HepG2 (cell line): ENCODE data around the gene SEH1L. TPM values are rescaled to one million over a fixed set of nuclear protein-coding genes. Genes with fewer than 3 reads are reported as not detected.

Experiments used
- ARNT ChIP-seq: fragments of 450-650 bp; IDR thresholded peaks from 2 replicates; pipeline ENCODE4 v1.6.1; 2017
- CBFB ChIP-seq: sonication (generic); formaldehyde crosslinking; IDR thresholded peaks from 2 replicates; pipeline ENCODE4 v1.4.0; 2020; ENCODE audit warnings: missing genetic modification reagents
- FIP1L1 ChIP-seq: fragments of 200-400 bp; formaldehyde crosslinking; IDR thresholded peaks from 2 replicates; pipeline ENCODE4 v1.6.1; 2018; ENCODE audit warnings: low read depth, mild to moderate bottlenecking, low read length, moderate library complexity, borderline replicate concordance; ENCODE audit not compliant: insufficient read depth
- KMT2B ChIP-seq: IDR thresholded peaks from 2 replicates; pipeline ENCODE4 v1.6.1; 2016; ENCODE audit warnings: missing genetic modification reagents, missing compliant biosample characterization
- MTA3 ChIP-seq: sonication (generic); formaldehyde crosslinking; IDR thresholded peaks from 2 replicates; pipeline ENCODE4 v1.4.0; 2020; ENCODE audit warnings: missing genetic modification reagents
- NFE2L2 ChIP-seq: fragments of 150-350 bp; IDR thresholded peaks from 2 replicates; pipeline ENCODE4 v1.6.1; 2014; ENCODE audit warnings: low read length
- PAF1 ChIP-seq: IDR thresholded peaks from 2 replicates; pipeline ENCODE4 v1.6.1; 2016; ENCODE audit warnings: missing genetic modification reagents, missing compliant biosample characterization
- PHF21A ChIP-seq: sonication (generic); formaldehyde crosslinking; IDR thresholded peaks from 2 replicates; pipeline ENCODE4 v1.5.0; 2020; ENCODE audit warnings: mild to moderate bottlenecking, missing genetic modification reagents
- RAD51 ChIP-seq: fragments of 450-650 bp; IDR thresholded peaks from 2 replicates; pipeline ENCODE4 v1.6.1; 2016; ENCODE audit warnings: borderline replicate concordance
- RFXANK ChIP-seq: IDR thresholded peaks from 2 replicates; pipeline ENCODE4 v1.6.1; 2016
- SNAPC5 ChIP-seq: sonication (generic); formaldehyde crosslinking; IDR thresholded peaks from 2 replicates; pipeline ENCODE4 v1.8.1; 2023; ENCODE audit warnings: mild to moderate bottlenecking, missing genetic modification reagents, borderline replicate concordance
- SP1 ChIP-seq, 2 experiments: fragments of 450-650 bp in 1 of 2; sonication (generic) in 1 of 2; formaldehyde crosslinking in 1 of 2; IDR thresholded peaks; 2 replicates each; pipeline versions ENCODE4 v1.4.0 to v1.6.1; 2016 to 2020; ENCODE audit warnings: missing genetic modification reagents in 1 of 2
- SRY ChIP-seq: sonication (generic); formaldehyde crosslinking; IDR thresholded peaks from 2 replicates; pipeline ENCODE4 v1.8.0; 2022; ENCODE audit warnings: mild to moderate bottlenecking, missing genetic modification reagents
- YEATS2 ChIP-seq: sonication (generic); formaldehyde crosslinking; IDR thresholded peaks from 2 replicates; pipeline ENCODE4 v1.4.0; 2020; ENCODE audit warnings: missing genetic modification reagents, borderline replicate concordance
- ZBTB3 ChIP-seq: sonication (generic); formaldehyde crosslinking; IDR thresholded peaks from 2 replicates; pipeline ENCODE4 v1.4.0; 2020; ENCODE audit warnings: low read depth, mild to moderate bottlenecking, moderate library complexity, missing genetic modification reagents, borderline replicate concordance
- ZNF160 ChIP-seq: sonication (generic); formaldehyde crosslinking; IDR thresholded peaks from 2 replicates; pipeline ENCODE4 v1.8.0; 2022; ENCODE audit warnings: mild to moderate bottlenecking, inconsistent platforms, missing genetic modification reagents
- ZNF615 ChIP-seq: sonication (generic); formaldehyde crosslinking; IDR thresholded peaks from 2 replicates; pipeline ENCODE4 v1.5.0; 2020; ENCODE audit warnings: mild to moderate bottlenecking, missing genetic modification reagents, borderline replicate concordance
- ZNF775 ChIP-seq: sonication (generic); formaldehyde crosslinking; IDR thresholded peaks from 2 replicates; pipeline ENCODE4 v1.4.0; 2020; ENCODE audit warnings: missing genetic modification reagents, mild to moderate bottlenecking, moderate library complexity, borderline replicate concordance
- polyA plus RNA-seq, 8 experiments: library from polyadenylated mRNA; depleted of rRNA in 3 of 8; stranded (reverse) in 7 of 8; unstranded in 1 of 8; fragments of >200 nt; fragmentation: Illumina TruSeq in 4 of 8; extraction: Trizol in 4 of 8; gene quantifications; 2 replicates each; pipeline versions ENCODE4 v1.2.1 to v1.2.3, GENCODE V29; 2011 to 2016; ENCODE audit warnings: low read depth in 4 of 8, missing spikeins in 1 of 8, mixed read lengths in 1 of 8; ENCODE audit not compliant: insufficient read depth in 1 of 8
- total RNA-seq, 5 experiments: library from RNA; depleted of rRNA; stranded (reverse); fragments of >200 nt; fragmentation: Illumina TruSeq; extraction: Trizol; gene quantifications; 2 replicates each; pipeline ENCODE4 v1.2.3, GENCODE V29; 2016; ENCODE audit warnings: low read depth in 1 of 5
- TF ChIP-seq, protein P1 (sequence below): sonication (generic); formaldehyde crosslinking; IDR thresholded peaks from 2 replicates; pipeline ENCODE4 v1.4.0; 2020; ENCODE audit warnings: missing genetic modification reagents
- TF ChIP-seq, protein P2 (sequence below): IDR thresholded peaks from 2 replicates; pipeline ENCODE4 v1.6.1; 2018; ENCODE audit warnings: missing genetic modification reagents
- TF ChIP-seq, protein P3 (sequence below): sonication (generic); formaldehyde crosslinking; IDR thresholded peaks from 2 replicates; pipeline ENCODE4 v1.5.0; 2020; ENCODE audit warnings: mild to moderate bottlenecking, missing genetic modification reagents

Gene SEH1L
- total and polyA plus RNA-seq, 2 of the 13 experiments (the other 11 are each of a cell fraction or from before 2014, with no cell fraction given), result 59.6 to 63.5 TPM

DNA sequence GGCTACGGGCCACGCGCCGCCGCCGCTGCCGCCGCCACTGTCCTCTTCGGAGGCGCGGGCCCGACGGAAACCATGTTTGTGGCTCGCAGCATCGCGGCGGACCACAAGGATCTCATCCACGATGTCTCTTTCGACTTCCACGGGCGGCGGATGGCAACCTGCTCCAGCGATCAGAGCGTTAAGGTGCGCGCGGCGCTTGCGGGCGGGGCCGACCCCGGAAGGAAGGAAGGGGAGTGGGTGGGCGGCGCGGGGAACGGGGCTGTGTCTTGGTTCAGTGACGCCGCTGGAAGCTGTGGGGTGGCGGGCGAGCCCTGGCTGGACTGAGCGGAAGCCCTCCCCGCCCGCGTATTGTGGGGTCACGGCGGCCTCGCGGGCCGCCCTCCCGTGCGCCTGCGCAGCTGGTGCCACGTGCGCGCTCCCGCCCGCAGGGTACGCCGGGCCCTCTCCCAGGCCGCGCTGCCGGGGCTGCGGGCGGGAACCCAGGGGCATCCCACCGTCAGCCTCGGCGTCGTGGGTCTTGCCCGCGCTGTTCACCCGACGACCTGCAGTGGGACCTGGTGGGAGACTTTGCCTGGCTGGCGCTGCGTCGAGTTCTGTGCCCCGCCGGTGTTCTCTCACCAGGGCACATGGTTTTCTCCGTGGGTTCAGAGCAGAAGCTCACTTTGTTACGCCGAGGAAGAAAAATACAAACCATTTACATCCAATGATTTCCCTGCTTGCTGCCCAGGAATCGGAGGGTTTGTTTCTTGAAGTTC is 416 bp downstream of the SEH1L start (continued):
- peak; percentile 66 for TF ChIP-seq ZNF615 (CRISPR knock-in tag)
- peak; percentile 98; the same call in 1 of the 2 replicates for TF ChIP-seq SRY (CRISPR knock-in tag)
- TF ChIP-seq, protein P1, sequence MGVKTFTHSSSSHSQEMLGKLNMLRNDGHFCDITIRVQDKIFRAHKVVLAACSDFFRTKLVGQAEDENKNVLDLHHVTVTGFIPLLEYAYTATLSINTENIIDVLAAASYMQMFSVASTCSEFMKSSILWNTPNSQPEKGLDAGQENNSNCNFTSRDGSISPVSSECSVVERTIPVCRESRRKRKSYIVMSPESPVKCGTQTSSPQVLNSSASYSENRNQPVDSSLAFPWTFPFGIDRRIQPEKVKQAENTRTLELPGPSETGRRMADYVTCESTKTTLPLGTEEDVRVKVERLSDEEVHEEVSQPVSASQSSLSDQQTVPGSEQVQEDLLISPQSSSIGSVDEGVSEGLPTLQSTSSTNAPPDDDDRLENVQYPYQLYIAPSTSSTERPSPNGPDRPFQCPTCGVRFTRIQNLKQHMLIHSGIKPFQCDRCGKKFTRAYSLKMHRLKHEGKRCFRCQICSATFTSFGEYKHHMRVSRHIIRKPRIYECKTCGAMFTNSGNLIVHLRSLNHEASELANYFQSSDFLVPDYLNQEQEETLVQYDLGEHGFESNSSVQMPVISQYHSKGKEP (CRISPR knock-in tag), result 0 out of 2 replicates have a peak, but pooled peaks have one; percentile 53
- no peak for TF ChIP-seq ARNT
- peak; percentile 70 for TF ChIP-seq KMT2B
- TF ChIP-seq MTA3 (CRISPR knock-in tag), result 0 out of 2 replicates have a peak, but pooled peaks have one; percentile 57
- TF ChIP-seq, protein P2, sequence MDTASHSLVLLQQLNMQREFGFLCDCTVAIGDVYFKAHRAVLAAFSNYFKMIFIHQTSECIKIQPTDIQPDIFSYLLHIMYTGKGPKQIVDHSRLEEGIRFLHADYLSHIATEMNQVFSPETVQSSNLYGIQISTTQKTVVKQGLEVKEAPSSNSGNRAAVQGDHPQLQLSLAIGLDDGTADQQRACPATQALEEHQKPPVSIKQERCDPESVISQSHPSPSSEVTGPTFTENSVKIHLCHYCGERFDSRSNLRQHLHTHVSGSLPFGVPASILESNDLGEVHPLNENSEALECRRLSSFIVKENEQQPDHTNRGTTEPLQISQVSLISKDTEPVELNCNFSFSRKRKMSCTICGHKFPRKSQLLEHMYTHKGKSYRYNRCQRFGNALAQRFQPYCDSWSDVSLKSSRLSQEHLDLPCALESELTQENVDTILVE (CRISPR knock-in tag), result peak; percentile 81; the same call in 1 of the 2 replicates
- no peak for TF ChIP-seq RAD51
- no peak; the same call in 1 of the 2 replicates for TF ChIP-seq ZBTB3 (CRISPR knock-in tag)
- no peak for TF ChIP-seq ZNF775 (CRISPR knock-in tag)
- no peak for TF ChIP-seq PHF21A
- peak; percentile 85; the same call in 1 of the 2 replicates for TF ChIP-seq ZNF160
- peak; percentile 68; the same call in 1 of the 2 replicates for TF ChIP-seq CBFB (CRISPR knock-in tag)
- TF ChIP-seq PAF1 (CRISPR knock-in tag), result no peak
- peak; percentile 69; the same call in 1 of the 2 replicates for TF ChIP-seq YEATS2 (CRISPR knock-in tag)
- TF ChIP-seq SP1 (IDR thresholded peaks at IDR 0.05), result no peak
- peak; percentile 71 for TF ChIP-seq SP1 (CRISPR knock-in tag; IDR thresholded peaks at IDR 0.05)
- no peak for TF ChIP-seq NFE2L2
- TF ChIP-seq RFXANK (CRISPR knock-in tag), result no peak
- TF ChIP-seq FIP1L1, result no peak
- peak; percentile 95; the same call in 1 of the 2 replicates for TF ChIP-seq SNAPC5 (CRISPR knock-in tag)
- TF ChIP-seq, protein P3, sequence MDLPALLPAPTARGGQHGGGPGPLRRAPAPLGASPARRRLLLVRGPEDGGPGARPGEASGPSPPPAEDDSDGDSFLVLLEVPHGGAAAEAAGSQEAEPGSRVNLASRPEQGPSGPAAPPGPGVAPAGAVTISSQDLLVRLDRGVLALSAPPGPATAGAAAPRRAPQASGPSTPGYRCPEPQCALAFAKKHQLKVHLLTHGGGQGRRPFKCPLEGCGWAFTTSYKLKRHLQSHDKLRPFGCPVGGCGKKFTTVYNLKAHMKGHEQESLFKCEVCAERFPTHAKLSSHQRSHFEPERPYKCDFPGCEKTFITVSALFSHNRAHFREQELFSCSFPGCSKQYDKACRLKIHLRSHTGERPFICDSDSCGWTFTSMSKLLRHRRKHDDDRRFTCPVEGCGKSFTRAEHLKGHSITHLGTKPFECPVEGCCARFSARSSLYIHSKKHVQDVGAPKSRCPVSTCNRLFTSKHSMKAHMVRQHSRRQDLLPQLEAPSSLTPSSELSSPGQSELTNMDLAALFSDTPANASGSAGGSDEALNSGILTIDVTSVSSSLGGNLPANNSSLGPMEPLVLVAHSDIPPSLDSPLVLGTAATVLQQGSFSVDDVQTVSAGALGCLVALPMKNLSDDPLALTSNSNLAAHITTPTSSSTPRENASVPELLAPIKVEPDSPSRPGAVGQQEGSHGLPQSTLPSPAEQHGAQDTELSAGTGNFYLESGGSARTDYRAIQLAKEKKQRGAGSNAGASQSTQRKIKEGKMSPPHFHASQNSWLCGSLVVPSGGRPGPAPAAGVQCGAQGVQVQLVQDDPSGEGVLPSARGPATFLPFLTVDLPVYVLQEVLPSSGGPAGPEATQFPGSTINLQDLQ (CRISPR knock-in tag), result peak; percentile 84
